HEK293 (cell line): ENCODE measurements around the gene NIN.

Source experiments
- CTCF ChIA-PET: fragments of 350-600 bp; formaldehyde crosslinking; extraction: SDS; loops from one replicate; lab custom pipeline; 2021; ENCODE audit warnings: antibody characterized with exemption; lab: Yijun Ruan, JAX
- POLR2A ChIA-PET: fragments of 300-600 bp; formaldehyde crosslinking; extraction: SDS; loops from one replicate; lab custom pipeline; 2020; ENCODE audit warnings: antibody characterized with exemption, inconsistent platforms; lab: Yijun Ruan, JAX
- H3K27ac ChIP-seq: fragments of 200-500 bp; sonication (Bioruptor generic); 2 replicates; pipeline ENCODE4 v1.5.1; 2014; ENCODE audit warnings: low read depth, low read length, control low read depth, inconsistent platforms; ENCODE audit errors: extremely low read depth
- H3K36me3 ChIP-seq, 2 experiments: fragments of 200-500 bp in 1 of 2; sonication (Bioruptor generic) in 1 of 2; 1 replicate in 1 of 2; 2 replicates in 1 of 2; pipeline ENCODE4 v1.5.1; 2014 to 2017; ENCODE audit warnings: inconsistent platforms in 2 of 2, low read length in 2 of 2; ENCODE audit not compliant: control insufficient read depth in 2 of 2, insufficient read depth in 1 of 2
- H3K4me1 ChIP-seq: fragments of 200-500 bp; sonication (Bioruptor generic); 2 replicates; pipeline ENCODE4 v1.5.1; 2014; ENCODE audit warnings: mild to moderate bottlenecking, low read length, inconsistent platforms; ENCODE audit not compliant: control insufficient read depth, insufficient read depth
- H3K4me3 ChIP-seq: 2 replicates; pipeline ENCODE4 v1.5.1; 2011; ENCODE audit warnings: low read depth, mild to moderate bottlenecking, control low read depth, low read length, moderate library complexity
- H3K9me3 ChIP-seq: fragments of 200-500 bp; sonication (Bioruptor generic); 2 replicates; pipeline ENCODE4 v1.5.1; 2014; ENCODE audit warnings: low read depth, low read length, inconsistent platforms; ENCODE audit not compliant: control insufficient read depth, insufficient read depth
- EGR2 ChIP-seq: fragments of 450-650 bp; formaldehyde crosslinking; IDR thresholded peaks from 2 replicates; pipeline ENCODE4 v1.5.1; 2016; ENCODE audit warnings: low read depth, missing biosample characterization, missing genetic modification characterization
- ELK4 ChIP-seq: IDR thresholded peaks from 2 replicates; pipeline ENCODE4 v1.6.1; 2011; ENCODE audit warnings: mild to moderate bottlenecking, low read depth, low read length, borderline replicate concordance
- GFI1B ChIP-seq: fragments of 450-650 bp; formaldehyde crosslinking; IDR thresholded peaks from 2 replicates; pipeline ENCODE4 v1.5.1; 2016; ENCODE audit warnings: missing biosample characterization, missing genetic modification characterization
- KLF10 ChIP-seq: fragments of 450-650 bp; IDR thresholded peaks from 2 replicates; pipeline ENCODE4 v1.5.1; 2018; ENCODE audit warnings: missing biosample characterization, mild to moderate bottlenecking, missing genetic modification characterization
- OSR2 ChIP-seq: fragments of 450-650 bp; formaldehyde crosslinking; IDR thresholded peaks from 2 replicates; pipeline ENCODE4 v1.5.1; 2016; ENCODE audit warnings: missing biosample characterization, missing genetic modification characterization
- REST ChIP-seq: fragments of 450-650 bp; formaldehyde crosslinking; IDR thresholded peaks from 2 replicates; pipeline ENCODE4 v1.5.1; 2016; ENCODE audit warnings: missing biosample characterization, missing genetic modification characterization
- YY1 ChIP-seq: fragments of 450-650 bp; formaldehyde crosslinking; IDR thresholded peaks from 2 replicates; pipeline ENCODE4 v1.5.1; 2018; ENCODE audit warnings: missing biosample characterization, missing genetic modification characterization
- ZBTB48 ChIP-seq: fragments of 450-650 bp; formaldehyde crosslinking; IDR thresholded peaks from 2 replicates; pipeline ENCODE4 v1.5.1; 2016; ENCODE audit warnings: missing biosample characterization, missing genetic modification characterization
- ZFP3 ChIP-seq: fragments of 450-650 bp; formaldehyde crosslinking; IDR thresholded peaks from 2 replicates; pipeline ENCODE4 v1.5.1; 2016; ENCODE audit warnings: low read depth, missing biosample characterization, missing genetic modification characterization
- ZNF133 ChIP-seq: fragments of 450-650 bp; formaldehyde crosslinking; IDR thresholded peaks from 2 replicates; pipeline ENCODE4 v1.5.1; 2016; ENCODE audit warnings: missing biosample characterization, missing genetic modification characterization
- ZNF433 ChIP-seq: fragments of 450-650 bp; formaldehyde crosslinking; IDR thresholded peaks from 2 replicates; pipeline ENCODE4 v1.5.1; 2016; ENCODE audit warnings: missing biosample characterization, missing genetic modification characterization, low read depth
- ZNF510 ChIP-seq: fragments of 450-650 bp; formaldehyde crosslinking; IDR thresholded peaks from 2 replicates; pipeline ENCODE4 v1.5.1; 2018; ENCODE audit warnings: mild to moderate bottlenecking, missing genetic modification characterization, missing biosample characterization; ENCODE audit not compliant: insufficient replicate concordance
- ZNF514 ChIP-seq: fragments of 450-650 bp; formaldehyde crosslinking; IDR thresholded peaks from 2 replicates; pipeline ENCODE4 v1.5.1; 2016; ENCODE audit warnings: missing biosample characterization, missing genetic modification characterization
- ZNF521 ChIP-seq: fragments of 450-650 bp; formaldehyde crosslinking; IDR thresholded peaks from 2 replicates; pipeline ENCODE4 v1.5.1; 2017; ENCODE audit warnings: missing biosample characterization, mild to moderate bottlenecking, missing genetic modification characterization
- ZNF555 ChIP-seq: fragments of 450-650 bp; formaldehyde crosslinking; conservative IDR thresholded peaks from 2 replicates; pipeline ENCODE4 v1.5.1; 2017; ENCODE audit warnings: missing biosample characterization, mild to moderate bottlenecking, missing genetic modification characterization, inconsistent platforms
- ZNF677 ChIP-seq: fragments of 450-650 bp; IDR thresholded peaks from 2 replicates; pipeline ENCODE4 v1.5.0; 2018; ENCODE audit warnings: missing biosample characterization, mild to moderate bottlenecking, missing genetic modification characterization, moderate library complexity
- ZNF792 ChIP-seq: fragments of 450-650 bp; formaldehyde crosslinking; IDR thresholded peaks from 2 replicates; pipeline ENCODE4 v1.5.1; 2016; ENCODE audit warnings: missing biosample characterization, missing genetic modification characterization
- ZNF837 ChIP-seq: fragments of 450-650 bp; formaldehyde crosslinking; IDR thresholded peaks from 2 replicates; pipeline ENCODE4 v1.5.1; 2016; ENCODE audit warnings: missing biosample characterization, missing genetic modification characterization
- TF ChIP-seq, protein P1 (sequence below): fragments of 450-650 bp; formaldehyde crosslinking; IDR thresholded peaks from 2 replicates; pipeline ENCODE4 v1.5.1; 2017; ENCODE audit warnings: missing biosample characterization, missing genetic modification characterization

The NIN gene

DNA sequence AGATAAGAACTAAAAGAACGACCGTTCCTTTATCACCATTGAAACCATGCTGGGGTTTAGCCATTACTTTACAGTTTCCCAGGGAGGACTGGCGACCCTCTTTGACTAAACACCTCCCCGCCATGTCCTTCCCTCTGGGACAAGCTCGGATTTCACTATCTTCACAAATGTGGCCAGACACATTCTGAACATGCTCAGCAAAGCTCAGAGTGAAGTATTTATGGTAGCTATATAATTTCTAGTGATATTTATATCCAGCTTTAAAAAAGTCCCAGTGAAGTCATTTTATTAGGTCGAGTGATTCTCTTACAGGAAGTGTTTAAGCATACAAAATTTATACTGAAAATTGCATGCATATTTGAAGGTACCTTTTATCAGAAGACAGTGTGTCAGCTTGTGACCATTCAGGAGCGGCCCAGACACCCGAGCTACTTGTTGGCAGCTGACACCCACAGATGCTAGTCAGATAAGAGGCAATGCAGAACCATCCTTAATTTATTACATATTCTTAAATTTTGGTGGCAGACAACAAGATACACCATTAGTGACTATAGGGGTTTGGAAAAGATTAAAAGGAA, 36.8 kb downstream of the NIN start:
- POLR2A ChIA-PET: no interaction called here
- Histone ChIP-seq H3K9me3 (no peaks in the 10 kb centered on the region), H3K36me3 (peaks cover 7 to 10% of the 10 kb centered on the region in 2 experiments; a peak in 1 of 3 replicates), H3K27ac (no peak overlapping the region), H3K4me1 (peaks cover 28% of the 10 kb centered on the region), H3K4me3 (no peak overlapping the region)
- TF ChIP-seq ZFP3 (tag by site-specific recombination) (no peak), OSR2 (0 out of 2 replicates have a peak, but pooled peaks have one; percentile 25), ZNF514 (tag by site-specific recombination) (no peak), ZNF555 (tag by site-specific recombination) (no peak), ZNF837 (tag by site-specific recombination) (no peak), ZBTB48 (no peak), KLF10 (tag by site-specific recombination) (0 out of 2 replicates have a peak, but pooled peaks have one; percentile 15), REST (no peak), ZNF433 (no peak), ZNF677 (no peak), ZNF133 (tag by site-specific recombination) (no peak), ELK4 (no peak)
- TF ChIP-seq, protein P1, sequence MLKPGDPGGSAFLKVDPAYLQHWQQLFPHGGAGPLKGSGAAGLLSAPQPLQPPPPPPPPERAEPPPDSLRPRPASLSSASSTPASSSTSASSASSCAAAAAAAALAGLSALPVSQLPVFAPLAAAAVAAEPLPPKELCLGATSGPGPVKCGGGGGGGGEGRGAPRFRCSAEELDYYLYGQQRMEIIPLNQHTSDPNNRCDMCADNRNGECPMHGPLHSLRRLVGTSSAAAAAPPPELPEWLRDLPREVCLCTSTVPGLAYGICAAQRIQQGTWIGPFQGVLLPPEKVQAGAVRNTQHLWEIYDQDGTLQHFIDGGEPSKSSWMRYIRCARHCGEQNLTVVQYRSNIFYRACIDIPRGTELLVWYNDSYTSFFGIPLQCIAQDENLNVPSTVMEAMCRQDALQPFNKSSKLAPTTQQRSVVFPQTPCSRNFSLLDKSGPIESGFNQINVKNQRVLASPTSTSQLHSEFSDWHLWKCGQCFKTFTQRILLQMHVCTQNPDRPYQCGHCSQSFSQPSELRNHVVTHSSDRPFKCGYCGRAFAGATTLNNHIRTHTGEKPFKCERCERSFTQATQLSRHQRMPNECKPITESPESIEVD (tag by site-specific recombination): peak; percentile 82
- CTCF ChIA-PET: interaction anchor here (0.8 to 0.9 kb wide), 2 partner anchors 17 to 251 kb away, joined by 3 read pairs; no protein-coding TSS in a partner anchor

GRCh38 chr14:50792634-50793068, 38.3 kb downstream of the NIN start:
- no peak for TF ChIP-seq ZNF510 (tag by site-specific recombination)
- no peak for TF ChIP-seq YY1 (tag by site-specific recombination)
- no peak for TF ChIP-seq ZNF521 (tag by site-specific recombination)
- no peak for TF ChIP-seq ZNF792
- 0 out of 2 replicates have a peak, but pooled peaks have one; percentile 18 for TF ChIP-seq EGR2
- TF ChIP-seq GFI1B: no peak
- no peak for TF ChIP-seq ZNF555 (tag by site-specific recombination)
- H3K9me3 ChIP-seq: no peaks in the 10 kb centered on the region
- peaks cover 30% of the 10 kb centered on the region for H3K4me1 ChIP-seq
- ChIA-PET CTCF (interaction anchor here (0.7 to 1.5 kb wide), 4 partner anchors 11 to 68 kb away, joined by 4 to 8 read pairs (median 5); no protein-coding TSS in a partner anchor), POLR2A (no interaction called here)
- peaks cover 7 to 8% of the 10 kb centered on the region in 2 experiments; a peak in 1 of 3 replicates for H3K36me3 ChIP-seq
- H3K27ac ChIP-seq: no peak overlapping the region
- H3K4me3 ChIP-seq: no peak overlapping the region
